HTERT RPE-1 (cell line): ENCODE results near the gene ADARB1.

Source experiments
- in situ Hi-C: fragments of 300-500 bp; cut with MboI; formaldehyde crosslinking; loops from 4 replicates; pipeline ENCODE4 v1.14.3; 2020; ENCODE audit warnings: low sequenced_read_pairs

ADARB1 gene

DNA sequence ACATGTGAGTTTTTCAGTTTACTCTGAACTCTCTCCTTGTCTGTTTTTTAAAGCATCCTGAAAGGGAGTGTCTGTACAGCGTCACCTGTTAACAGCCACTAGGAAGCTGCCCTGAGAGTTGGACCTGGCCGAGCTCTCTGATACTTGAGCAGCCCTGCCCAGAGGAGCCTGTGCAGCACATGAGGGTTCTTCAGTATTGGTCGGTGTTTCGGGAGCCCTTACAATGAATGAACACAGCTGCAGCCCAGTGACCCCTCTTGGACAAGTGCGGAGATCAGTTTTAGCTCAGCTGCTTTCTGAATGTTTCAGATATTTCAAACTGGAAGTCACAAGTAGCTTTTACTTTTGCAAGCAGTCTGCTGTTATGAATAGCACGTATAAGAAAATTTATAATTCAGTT is 39.2 kb downstream of the ADARB1 start:
- in situ Hi-C loops: no loop called here

DNA sequence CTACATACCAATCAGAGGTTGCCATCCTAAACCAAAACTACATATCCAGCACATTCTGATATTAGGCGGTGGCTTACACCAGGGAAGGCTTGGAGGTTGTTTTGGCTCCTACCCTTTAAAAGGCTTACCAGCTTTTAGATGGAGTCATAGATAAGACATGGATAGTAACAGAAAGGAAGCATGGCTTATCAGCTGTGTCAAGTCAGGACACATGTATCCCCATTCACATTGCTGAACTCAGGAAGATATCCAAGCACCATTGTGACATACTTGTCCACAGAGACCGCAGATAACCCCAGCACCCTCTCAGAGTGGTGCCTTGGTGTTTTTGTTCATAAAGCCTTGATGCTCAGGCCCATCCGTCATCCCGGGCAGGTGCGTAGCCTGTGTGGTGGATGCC is 39.7 kb downstream of the ADARB1 start:
- in situ Hi-C loops: no loop called here

DNA sequence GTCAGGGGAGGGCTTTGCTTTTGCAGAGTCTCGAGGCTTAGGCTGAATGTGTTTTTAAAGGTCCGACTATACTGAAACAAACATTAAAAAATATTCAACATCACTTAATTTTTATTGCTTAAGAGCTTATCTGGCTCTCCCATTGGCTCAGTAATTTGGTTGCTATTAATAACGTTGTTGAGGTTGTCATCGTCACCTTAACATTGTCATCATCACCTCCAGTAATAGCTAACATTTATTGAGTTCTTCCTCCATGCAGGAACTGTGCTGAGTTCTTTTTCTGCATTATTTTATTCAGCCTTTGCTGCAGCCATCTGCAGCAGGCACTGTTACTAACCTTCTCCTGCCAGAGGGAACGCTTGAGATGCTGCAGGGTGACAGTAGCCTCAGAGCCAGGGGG is 40.1 kb downstream of the ADARB1 start:
- in situ Hi-C loops: no loop called here

DNA sequence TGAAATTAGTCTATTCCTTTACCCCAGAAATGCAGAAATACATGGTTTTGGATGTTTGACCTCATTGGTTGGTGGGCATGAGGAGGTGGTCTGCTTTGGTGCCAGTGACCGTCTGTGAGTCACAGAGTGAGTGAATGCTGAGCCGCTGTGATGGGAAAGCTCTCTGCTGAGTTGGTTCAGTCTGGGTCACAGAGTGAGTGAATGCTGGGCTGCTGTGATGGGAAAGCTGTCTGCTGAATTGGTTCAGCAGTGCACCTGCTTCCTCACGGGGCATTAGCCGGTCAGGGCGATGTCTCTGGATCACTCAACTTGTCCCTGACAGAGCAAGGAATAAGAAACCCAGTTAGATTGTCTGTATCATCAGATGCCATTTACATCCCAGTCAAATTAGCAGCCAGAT is 40.8 kb downstream of the ADARB1 start:
- in situ Hi-C loops: no loop called here

DNA sequence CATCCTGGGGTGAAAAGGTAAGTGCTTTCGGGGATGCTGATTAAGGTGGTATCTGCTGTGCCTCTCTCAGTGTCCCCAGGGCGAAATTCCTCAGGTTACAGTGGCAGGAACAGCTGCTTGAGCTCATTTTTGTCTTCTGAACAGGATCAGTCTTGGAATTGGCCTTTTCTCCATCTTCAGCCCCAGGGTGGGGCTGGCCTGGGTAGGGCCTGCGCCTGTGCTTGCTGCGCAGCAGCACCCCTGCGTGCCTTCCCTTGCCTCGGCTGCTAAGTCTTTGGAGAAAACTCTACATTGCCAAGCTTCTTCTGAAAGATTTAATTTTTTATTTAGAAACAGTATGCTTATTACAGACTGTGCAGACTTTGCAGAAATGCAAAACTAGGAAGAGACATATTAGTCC is 41.7 kb downstream of the ADARB1 start:
- in situ Hi-C loops: no loop called here

DNA sequence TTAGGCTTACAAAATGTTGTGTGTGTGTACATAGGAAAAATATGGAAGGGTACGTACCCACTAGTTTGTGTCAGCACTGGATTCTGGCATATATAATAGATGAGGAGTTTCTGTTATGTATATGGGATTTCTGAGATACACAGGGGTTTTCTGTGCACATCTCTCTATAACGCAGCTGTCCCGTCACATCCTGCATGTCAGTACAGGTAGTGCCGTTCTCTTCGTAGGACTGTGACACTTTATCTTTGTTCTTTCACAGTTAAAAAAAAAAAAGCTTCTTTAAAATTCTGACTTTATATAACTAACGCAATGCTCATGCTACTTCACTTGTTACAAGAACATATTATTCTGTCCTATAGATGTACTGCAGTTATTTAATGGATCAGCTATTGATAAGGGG is 42.9 kb downstream of the ADARB1 start:
- in situ Hi-C loops: no loop called here

DNA sequence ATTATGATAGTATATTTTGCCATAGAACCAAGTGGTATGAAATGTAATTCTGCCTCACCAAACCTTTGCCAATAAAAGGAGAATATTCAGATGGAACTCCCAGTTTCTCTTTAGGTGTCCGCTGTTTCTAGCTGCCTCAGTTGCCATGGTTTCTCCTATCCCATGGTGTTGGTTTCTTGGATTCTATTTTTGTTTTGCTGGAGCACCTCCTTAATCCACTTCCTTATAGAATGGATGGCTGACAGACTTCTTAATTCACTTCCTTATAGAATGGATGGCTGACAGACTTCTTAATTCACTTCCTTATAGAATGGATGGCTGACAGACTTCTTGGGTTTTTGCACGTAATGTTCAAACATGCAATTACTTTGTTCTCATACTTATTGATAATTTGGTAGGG is 43.7 kb downstream of the ADARB1 start:
- in situ Hi-C loops: no loop called here

DNA sequence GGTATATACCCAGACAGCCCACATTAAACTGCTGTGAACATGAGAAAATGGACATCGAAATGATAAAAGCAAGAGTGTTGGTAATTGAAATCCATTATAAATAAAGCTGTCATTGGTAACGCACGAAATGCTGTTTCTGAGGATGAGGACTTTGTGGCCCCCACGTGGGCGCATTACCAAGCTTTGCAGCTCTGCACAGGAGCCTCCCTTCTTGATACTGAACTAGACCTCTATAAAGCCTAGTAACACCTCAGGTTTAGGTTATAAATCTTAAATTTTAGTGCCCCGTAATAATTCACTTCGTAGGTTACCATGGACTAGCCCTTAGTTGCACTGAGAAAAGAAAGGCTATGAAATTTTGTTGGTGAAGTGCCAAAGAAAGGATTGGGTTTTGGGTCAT is 45.4 kb downstream of the ADARB1 start:
- in situ Hi-C loops: no loop called here

DNA sequence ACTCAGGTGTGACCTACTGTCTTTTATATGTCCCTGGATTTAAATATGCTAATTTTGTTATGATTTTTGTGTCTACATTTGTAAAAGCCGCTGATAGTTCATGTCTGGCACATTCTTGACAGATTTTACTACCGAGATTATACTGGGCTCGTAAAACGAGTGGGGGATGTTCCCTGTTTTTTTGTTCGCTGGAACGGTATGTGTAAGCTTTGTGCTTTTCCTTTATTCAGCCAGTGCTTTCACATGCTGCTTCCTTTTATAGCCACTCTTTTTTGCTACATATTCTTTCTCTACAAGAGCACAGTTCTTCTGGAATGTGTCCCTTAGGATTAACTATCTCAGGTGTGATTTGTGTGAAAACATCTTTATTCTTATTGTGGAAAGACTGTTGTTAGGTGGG is 46.6 kb downstream of the ADARB1 start:
- in situ Hi-C loops: no loop called here

DNA sequence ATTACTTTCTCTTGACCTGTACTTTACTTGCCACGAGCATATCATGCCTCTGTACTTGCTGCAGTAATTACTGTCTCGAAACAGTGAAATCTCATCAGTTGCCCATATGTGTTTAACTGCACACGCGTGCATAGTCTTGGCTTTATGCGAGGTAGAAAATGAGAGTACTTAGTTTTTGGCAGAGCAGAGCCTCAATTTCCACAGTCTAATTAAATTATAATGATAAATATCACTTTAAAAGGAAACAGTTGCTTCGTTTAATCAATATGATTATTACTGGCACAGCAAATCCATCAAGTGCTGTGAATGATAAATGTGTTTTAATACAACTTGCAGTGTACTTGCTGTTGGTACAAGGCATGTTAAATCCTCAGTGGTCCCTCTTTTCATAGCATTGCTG is 47.6 kb downstream of the ADARB1 start:
- in situ Hi-C loops: no loop called here

DNA sequence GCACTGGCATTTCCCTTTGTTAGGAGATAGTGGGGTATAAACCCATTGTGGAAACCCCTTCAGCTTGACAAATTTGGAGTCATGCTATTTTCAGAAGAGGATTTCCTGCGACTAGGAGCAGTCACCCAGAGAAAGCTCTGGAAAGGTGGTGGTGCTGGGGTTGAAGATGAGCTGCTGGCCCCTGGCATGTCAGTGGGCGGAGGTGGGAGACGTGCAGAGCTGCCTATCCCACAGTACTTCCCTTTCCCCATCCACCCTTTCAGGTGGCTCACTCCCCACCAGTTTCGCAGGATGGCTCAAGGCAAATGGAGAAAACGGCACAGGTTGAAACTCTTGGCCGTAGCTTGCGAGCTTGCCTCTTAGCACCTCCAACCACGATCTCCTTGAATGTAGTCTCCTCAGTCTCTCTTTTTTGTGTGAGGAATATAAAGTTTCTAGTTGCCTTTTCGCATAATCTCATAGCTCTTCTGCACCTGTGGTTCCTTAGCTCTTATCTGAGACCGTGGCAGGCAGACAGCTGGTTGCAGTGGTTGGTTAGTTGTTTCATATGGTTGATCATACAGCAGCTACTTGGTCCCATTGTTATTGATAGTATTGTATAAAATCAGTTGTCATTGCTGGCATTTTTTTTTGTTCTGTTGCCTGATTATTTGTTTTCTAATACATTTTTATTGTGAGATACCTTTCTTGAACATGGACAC is 48.2 kb downstream of the ADARB1 start:
- in situ Hi-C loops: no loop called here

DNA sequence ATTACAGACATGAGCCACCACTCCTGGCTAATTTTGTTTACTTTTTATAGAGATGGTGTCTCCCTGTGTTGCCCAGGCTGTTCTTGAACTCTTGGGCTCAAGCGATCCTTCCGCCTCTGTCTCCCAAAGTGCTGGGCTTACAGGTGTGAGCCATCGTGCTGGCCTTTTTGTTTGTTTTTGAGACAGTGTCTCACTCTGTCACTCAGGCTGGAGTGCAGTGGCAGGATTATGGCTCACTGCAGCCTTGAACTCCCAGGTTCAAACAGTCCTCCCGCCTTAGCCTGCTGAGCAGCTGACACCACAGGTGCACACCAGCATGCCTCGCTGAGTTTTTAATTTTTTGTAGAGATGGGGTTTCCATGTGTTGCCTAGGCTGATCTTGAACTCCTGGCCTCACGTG is 49.1 kb downstream of the ADARB1 start:
- in situ Hi-C loops: no loop called here

DNA sequence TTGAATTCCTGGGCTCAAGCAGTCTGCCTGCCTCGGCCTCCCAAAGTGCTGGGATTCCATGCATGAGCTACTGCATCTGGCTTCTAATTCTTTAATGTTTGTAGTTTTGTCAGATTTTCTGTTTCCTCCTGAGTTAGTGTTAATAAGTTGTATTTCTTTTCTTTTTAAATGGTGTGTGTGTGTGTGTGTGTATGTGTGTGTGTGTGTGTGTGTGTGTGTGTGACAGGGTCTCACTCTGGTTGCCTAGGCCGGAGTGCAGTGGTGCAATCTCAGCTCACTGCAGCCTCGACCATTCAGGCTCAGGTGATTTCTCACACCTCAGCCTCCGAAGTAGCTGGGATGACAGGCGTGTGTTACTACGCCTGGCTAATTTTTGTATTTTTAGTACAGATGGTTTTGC is 50.2 kb downstream of the ADARB1 start:
- in situ Hi-C loops: no loop called here

DNA sequence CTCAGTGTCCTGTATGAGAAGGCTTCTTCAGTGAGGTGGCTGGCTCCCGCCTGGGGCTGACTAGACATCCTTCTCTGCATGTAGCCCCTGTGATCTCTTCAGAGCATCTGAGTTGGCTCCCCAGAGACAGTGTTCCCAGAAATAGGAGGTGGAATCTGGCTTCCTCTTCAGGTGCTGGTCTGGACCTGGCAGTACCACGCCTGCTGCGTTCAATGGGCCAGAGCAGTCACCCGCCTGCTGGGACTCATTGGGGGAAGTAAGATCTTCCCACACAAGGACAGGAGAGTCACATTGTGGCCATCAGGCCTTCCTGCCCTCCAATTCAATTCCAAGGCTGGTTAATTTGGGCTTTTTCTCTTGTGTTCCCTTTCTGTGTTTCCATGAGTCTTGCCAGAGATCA is 51.0 kb downstream of the ADARB1 start:
- in situ Hi-C loops: no loop called here

DNA sequence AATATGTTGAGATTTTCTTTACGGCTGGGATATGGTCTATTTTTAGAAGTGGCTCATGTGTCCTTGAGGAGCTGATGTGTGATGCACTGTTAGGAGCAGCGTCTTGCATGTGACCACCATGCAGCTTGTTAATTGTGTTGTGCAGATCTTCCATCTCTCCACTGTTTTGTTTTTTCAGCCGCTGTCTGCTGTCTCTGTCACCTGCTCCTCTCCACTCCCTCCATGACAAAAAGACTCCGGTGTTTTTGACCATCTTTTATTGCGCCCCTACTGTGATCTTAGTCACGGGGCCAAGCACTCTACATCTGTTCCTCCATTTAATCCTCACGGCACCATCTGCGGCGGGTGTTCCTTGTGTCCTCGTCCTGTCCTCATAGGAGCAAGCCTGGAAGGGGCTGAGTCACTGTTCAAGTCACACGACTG is 51.8 kb downstream of the ADARB1 start:
- in situ Hi-C loops: no loop called here

DNA sequence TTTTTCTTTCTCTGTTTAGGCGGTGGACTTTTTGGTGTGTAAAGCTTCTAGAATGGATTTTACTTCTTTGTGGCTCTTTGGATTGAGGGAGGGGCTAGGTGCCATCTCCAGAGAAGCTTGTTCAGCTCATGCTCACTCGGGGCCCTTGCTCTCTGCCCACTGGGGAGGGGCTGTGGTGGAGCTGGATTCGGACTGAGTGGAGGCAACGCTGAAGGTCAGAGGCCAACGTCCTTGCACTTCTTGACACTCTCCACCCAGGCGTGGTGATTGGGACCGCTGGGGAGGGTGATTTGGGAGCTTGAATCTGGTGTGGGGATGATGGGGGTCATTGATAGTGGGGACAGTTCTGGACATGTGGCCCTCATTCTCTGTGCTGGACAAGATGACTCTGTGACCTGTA is 52.6 kb downstream of the ADARB1 start:
- in situ Hi-C loops: no loop called here

DNA sequence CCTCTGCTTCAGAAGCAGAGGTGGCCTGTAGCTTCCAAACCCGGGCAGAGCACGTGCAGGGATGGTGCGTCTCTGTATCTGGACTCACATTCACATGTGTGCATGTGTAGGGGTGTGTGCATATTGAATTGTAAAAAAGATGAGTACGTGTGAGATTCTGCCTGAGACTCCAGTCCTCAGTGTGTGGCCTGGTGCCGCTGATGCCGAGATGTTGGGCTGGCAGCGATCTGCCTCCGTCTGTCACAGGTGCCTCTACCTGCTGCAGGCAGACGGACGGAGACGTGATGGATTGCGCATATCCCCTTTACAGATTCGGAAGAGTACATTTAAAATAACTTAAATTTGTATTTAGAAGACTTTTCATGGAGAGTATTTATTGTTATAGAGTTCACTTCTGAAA is 53.6 kb downstream of the ADARB1 start:
- in situ Hi-C loops: no loop called here

DNA sequence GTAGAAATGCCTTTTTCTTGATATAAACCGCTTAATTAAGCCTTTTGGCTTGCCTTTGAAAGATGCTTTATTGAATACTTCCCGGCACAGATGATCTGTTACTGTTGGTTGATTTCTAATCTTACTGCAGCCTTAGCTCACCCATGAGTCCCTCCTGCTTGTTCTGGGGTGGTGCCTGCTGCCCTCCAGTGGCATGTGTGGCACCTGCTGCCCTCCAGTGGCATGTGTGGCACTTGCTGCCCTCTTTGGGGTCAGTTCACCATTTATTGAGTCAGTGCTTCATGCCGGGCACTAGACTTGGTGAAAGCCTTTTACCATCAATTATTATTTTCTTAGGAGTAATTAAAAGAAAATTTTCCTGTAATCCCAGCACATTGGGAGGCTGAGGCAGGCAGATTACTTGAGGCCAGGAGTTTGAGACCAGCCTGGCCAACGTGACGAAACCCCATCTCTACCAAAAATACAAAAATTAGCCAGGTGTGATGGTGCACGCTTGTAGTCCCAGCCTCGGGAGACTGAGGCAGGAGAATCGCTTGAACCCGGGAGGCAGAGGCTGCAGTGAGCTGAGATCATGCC is 54.3 kb downstream of the ADARB1 start:
- in situ Hi-C loops: no loop called here

DNA sequence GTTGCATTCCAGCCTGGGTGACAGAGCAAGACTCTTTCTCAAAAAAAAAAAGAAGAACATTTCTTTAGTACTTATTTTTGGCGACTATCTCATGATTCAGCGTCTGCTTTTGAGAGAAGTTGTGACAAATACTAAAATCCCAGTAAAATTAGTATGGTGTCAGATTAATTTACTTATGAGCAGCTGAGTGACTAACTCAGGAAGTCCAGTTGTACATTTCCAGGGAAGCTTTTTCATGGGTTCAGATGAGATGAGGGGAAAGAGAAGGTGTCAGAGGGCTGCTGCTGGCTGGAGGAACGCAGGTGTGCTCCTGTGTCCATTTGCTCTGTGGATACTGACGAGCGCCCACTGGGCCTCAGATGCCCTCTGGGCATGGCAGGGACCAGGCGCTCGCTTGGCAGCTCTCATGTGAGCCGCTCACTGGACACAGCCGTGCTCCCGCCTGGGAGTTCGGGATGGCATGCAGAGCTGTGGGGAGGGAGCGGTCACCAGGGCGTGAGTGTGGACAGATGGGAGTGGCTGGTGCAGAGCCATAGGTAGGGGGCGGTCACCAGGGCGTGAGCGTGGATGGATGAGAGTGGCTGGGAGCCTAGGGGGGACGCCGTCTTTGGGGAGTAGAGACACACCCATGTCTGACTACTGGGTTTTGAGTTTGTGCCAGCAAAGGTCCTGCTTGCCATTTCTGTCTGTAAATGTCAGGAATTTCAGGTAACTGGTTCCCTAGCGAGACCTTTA is 55.0 kb downstream of the ADARB1 start:
- in situ Hi-C loops: no loop called here

DNA sequence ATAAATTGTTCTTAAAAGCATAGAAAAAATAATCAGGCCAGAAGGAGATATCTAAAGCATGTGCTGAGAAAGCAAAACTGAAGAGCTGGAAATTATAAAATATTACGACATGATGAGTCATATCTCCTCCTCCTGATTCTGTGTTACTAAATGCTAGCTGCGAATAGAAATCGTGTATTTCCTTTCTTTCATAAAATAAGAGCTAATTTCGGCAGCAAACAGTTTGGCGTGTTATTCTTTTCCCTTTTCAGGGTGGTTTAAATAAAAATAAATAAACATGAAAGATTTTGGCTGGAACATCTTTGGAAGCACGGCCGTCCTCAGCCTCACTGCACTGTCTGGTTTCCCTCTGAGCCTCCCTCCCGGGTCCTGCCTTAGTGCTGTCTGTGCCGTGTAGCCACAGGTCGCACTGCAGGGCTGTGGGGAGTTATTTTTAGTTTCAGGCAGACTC is 56.0 kb downstream of the ADARB1 start:
- in situ Hi-C loops: no loop called here

DNA sequence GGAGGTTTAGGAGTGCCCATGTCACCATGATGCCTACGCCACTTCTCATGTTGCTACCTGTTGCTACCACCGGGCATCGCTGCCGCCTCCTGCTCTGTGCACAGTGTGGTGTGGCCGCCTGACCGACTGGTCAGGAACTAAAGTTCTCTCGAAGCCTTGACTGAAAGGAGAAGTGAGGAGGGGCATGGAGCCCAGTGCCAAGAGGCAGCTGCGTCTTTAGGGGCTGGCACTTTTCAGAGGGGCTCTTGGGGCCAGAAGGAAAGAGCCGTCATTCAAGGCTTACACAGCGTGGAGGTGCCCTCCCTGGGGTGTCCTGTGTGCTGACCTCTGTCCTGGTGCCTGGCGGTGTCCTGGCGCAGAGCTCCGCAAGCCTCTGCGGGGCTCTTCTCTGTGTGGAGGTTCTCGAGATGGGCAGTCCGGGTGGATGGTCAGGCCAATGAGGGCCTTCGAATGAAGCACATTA is 57.2 kb downstream of the ADARB1 start:
- in situ Hi-C loops: no loop called here
